Mesenchymal stem cell (in vitro differentiated cells and primary cell): ENCODE measurements around the gene ARHGEF16.

ENCODE experiments used
- DNase-seq: peaks from one replicate; pipeline ENCODE4 v3.0.0-alpha.2; 2013
- H2AFZ ChIP-seq: one replicate; pipeline ENCODE4 v1.6.1; 2013; ENCODE audit warnings: low read depth, mild to moderate bottlenecking, control low read depth, inconsistent platforms, low read length, moderate library complexity
- H2AK5ac ChIP-seq: 2 replicates; pipeline ENCODE4 v1.6.1; 2013; ENCODE audit warnings: low read length, moderate library complexity, mild to moderate bottlenecking, inconsistent platforms; ENCODE audit not compliant: severe bottlenecking
- H2BK120ac ChIP-seq: one replicate; pipeline ENCODE4 v1.6.1; 2013; ENCODE audit warnings: low read depth, mild to moderate bottlenecking, inconsistent platforms, low read length, moderate library complexity
- H2BK12ac ChIP-seq, 2 experiments: one replicate each; pipeline ENCODE4 v1.6.1; 2013; ENCODE audit warnings: inconsistent platforms in 2 of 2, low read length in 2 of 2, mild to moderate bottlenecking in 2 of 2, moderate library complexity in 2 of 2, control low read depth in 1 of 2
- H2BK15ac ChIP-seq: one replicate; pipeline ENCODE4 v1.6.1; 2013; ENCODE audit warnings: mild to moderate bottlenecking, low read depth, inconsistent platforms; ENCODE audit not compliant: poor library complexity, severe bottlenecking
- H2BK5ac ChIP-seq: 2 replicates; pipeline ENCODE4 v1.6.1; 2013; ENCODE audit warnings: low read depth, mild to moderate bottlenecking, low read length, control low read depth, inconsistent platforms; ENCODE audit not compliant: poor library complexity, severe bottlenecking
- H3K14ac ChIP-seq, 2 experiments: one replicate each; pipeline ENCODE4 v1.6.1; 2013; ENCODE audit warnings: inconsistent platforms in 2 of 2, low read length in 2 of 2, control low read depth in 1 of 2, mild to moderate bottlenecking in 1 of 2, moderate library complexity in 1 of 2
- H3K18ac ChIP-seq, 2 experiments: one replicate each; pipeline ENCODE4 v1.6.1; 2013; ENCODE audit warnings: inconsistent platforms in 2 of 2, low read length in 2 of 2, control low read depth in 1 of 2, low read depth in 1 of 2, mild to moderate bottlenecking in 1 of 2
- H3K23ac ChIP-seq, 2 experiments: one replicate each; pipeline ENCODE4 v1.6.1; 2013; ENCODE audit warnings: inconsistent platforms in 2 of 2, low read length in 2 of 2, mild to moderate bottlenecking in 2 of 2, moderate library complexity in 2 of 2, control low read depth in 1 of 2
- H3K27ac ChIP-seq: 2 replicates; pipeline ENCODE4 v1.5.1; 2013; ENCODE audit warnings: mild to moderate bottlenecking, moderate library complexity, low read length, control low read depth, inconsistent platforms; ENCODE audit not compliant: poor library complexity, severe bottlenecking
- H3K27me3 ChIP-seq, 2 experiments: 2 replicates each; pipeline versions ENCODE4 v1.6.1 to v1.7.0; 2013; ENCODE audit warnings: low read length in 2 of 2, mild to moderate bottlenecking in 2 of 2, moderate library complexity in 2 of 2, control low read depth in 1 of 2, inconsistent platforms in 1 of 2; ENCODE audit not compliant: control insufficient read depth in 1 of 2, insufficient read depth in 1 of 2
- H3K36me3 ChIP-seq, 2 experiments: 2 replicates each; pipeline versions ENCODE4 v1.6.1 to v1.7.0; 2013; ENCODE audit warnings: low read length in 2 of 2, control low read depth in 1 of 2, inconsistent platforms in 1 of 2, low read depth in 1 of 2, mild to moderate bottlenecking in 1 of 2; ENCODE audit not compliant: insufficient read depth in 2 of 2, control insufficient read depth in 1 of 2
- H3K4ac ChIP-seq, 2 experiments: one replicate each; pipeline ENCODE4 v1.6.1; 2013; ENCODE audit warnings: inconsistent platforms in 2 of 2, low read length in 2 of 2, mild to moderate bottlenecking in 2 of 2, moderate library complexity in 2 of 2, control low read depth in 1 of 2, low read depth in 1 of 2
- H3K4me1 ChIP-seq: 2 replicates; pipeline ENCODE4 v1.6.1; 2013; ENCODE audit warnings: low read depth, low read length, control low read depth; ENCODE audit not compliant: control insufficient read depth, insufficient read depth
- H3K4me2 ChIP-seq: 2 replicates; pipeline ENCODE4 v1.6.1; 2013; ENCODE audit warnings: low read length, mild to moderate bottlenecking, inconsistent platforms; ENCODE audit not compliant: poor library complexity, severe bottlenecking
- H3K4me3 ChIP-seq, 2 experiments: 2 replicates each; pipeline versions ENCODE4 v1.5.1 to v1.7.0; 2013; ENCODE audit warnings: low read length in 2 of 2, mild to moderate bottlenecking in 2 of 2, control low read depth in 1 of 2, low read depth in 1 of 2; ENCODE audit not compliant: insufficient read depth in 1 of 2
- H3K79me1 ChIP-seq: replicated peaks from 2 replicates; pipeline ENCODE4 v1.6.1; 2013; ENCODE audit warnings: mild to moderate bottlenecking, control low read depth, low read length, inconsistent platforms; ENCODE audit not compliant: poor library complexity, severe bottlenecking
- H3K9ac ChIP-seq: 2 replicates; pipeline ENCODE4 v1.7.0; 2013; ENCODE audit warnings: mild to moderate bottlenecking, low read length, moderate library complexity
- H3K9me3 ChIP-seq: 2 replicates; pipeline ENCODE4 v1.7.0; 2013; ENCODE audit warnings: mild to moderate bottlenecking, low read length; ENCODE audit not compliant: control insufficient read depth
- H4K8ac ChIP-seq: one replicate; pipeline ENCODE4 v1.6.1; 2013; ENCODE audit warnings: inconsistent platforms, mild to moderate bottlenecking, low read length, moderate library complexity
- H4K91ac ChIP-seq: one replicate; pipeline ENCODE4 v1.6.1; 2013; ENCODE audit warnings: mild to moderate bottlenecking, low read length, inconsistent platforms
- WGBS: methylation state at CpG from one replicate; pipeline ENCODE4 v1.1.7; 2013; ENCODE audit warnings: mixed read lengths; 5-methylcytosine and 5-hydroxymethylcytosine counted together

Gene ARHGEF16

DNA sequence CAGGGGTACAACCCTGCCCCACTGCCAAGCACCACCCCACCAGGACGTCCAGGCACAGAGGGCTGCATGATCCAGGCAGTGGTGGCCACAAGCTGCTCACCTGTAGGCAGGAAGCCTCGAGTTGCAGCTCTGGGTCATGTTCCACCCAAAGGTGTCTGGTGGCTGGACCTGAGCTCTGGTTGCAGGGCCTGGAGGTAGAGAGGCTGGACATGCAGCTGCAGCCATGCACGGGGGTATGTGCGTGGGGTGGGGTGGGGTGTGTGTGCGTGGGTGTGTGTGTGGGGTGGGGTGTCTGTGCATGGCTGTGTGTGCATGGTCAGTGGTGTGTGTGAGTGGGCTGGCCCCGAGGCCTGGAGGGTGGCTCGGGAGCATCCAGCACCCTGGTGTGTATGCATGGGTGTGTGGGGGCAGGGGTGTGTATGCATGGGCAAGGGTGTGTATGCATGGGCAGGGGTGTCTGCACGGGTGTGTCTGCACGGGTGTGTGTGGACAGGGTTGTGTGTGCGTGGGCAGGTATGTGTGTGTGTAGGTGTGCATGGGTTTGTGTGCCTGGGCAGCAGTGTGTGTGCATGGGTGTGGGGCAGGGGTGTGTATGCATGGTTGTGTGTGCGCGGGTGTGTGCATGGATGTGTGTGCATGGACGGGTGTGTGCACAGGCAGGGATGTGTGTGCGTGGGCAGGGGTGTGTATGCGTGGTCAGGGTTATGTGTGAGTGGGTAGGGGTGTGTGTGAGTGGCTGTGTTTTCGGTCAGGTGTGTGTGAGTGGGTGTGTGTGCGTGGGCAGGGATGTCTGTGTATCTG, 15.6 kb downstream of the ARHGEF16 start:
- Histone ChIP-seq H3K4me3 (no peak overlapping the region), H3K36me3 (no peaks in the 10 kb centered on the region), H3K79me1 (no peaks in the 10 kb centered on the region), H3K9me3 (no peaks in the 10 kb centered on the region), H3K23ac (no peak overlapping the region), H4K91ac (peak overlapping the region; percentile 0), H4K8ac (no peak overlapping the region), H3K27ac (no peak overlapping the region), H3K14ac (peak overlapping the region in 1 of 2 experiments; percentile 75), H3K4me2 (no peak overlapping the region), H3K4ac (no peak overlapping the region), H2BK5ac (no peak overlapping the region), H2BK120ac (no peak overlapping the region), H3K4me1 (peaks cover 54% of the 10 kb centered on the region), H2BK15ac (no peak overlapping the region), H3K9ac (no peak overlapping the region), H2AK5ac (no peak overlapping the region), H3K18ac (peak overlapping the region in 1 of 2 experiments; percentile 50), H3K27me3 (peaks cover 0 to 55% of the 10 kb centered on the region in 2 experiments), H2AFZ (no peak overlapping the region), H2BK12ac (peak overlapping the region in 1 of 2 experiments; percentile 40)
- no peak for DNase-seq
- WGBS, result 95% methylated on average over 17 of the region's 17 CpGs

DNA sequence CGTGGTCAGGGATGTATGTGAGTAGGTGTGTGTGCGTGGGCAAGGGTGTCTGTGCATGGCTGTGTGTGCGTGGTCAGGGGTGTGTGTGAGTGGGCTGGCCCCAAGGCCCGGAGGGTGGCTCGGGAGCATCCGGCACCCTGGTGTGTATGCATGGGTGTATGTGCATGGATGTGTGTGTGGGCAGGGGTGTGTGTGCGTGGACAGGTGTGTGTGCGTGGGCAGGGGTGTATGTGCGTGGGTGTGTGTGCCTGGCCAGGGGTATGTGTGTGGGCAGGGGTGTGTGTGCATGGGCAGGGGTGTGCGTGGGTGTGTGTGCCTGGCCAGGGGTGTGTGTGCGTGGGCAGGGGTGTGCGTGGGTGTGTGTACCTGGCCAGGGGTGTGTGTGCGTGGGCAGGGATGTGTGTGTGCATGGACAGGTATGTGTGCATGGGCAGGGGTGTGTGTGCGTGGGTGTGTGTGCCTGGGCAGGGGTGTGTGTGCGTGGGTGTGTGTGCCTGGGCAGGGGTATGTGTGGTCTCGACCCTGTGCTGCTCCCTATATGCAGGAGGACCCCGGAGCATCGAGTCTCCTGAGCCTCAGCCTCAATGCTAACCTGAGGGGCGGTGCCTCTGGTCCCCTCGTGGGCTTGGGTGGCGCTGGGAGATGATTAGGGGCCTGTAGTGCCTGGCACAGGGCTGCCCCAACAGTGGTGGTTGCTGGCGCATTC, 16.3 kb downstream of the ARHGEF16 start:
- no peak for DNase-seq
- Histone ChIP-seq H2BK5ac (no peak overlapping the region), H2BK12ac (peak overlapping the region; percentile 14 to 95), H3K9ac (no peak overlapping the region), H3K27ac (peak overlapping the region; percentile 34), H3K9me3 (no peaks in the 10 kb centered on the region), H3K23ac (no peak overlapping the region), H2BK120ac (peak overlapping the region; percentile 59), H3K4me2 (peak overlapping the region; percentile 38), H2AK5ac (peak overlapping the region; percentile 38), H3K4ac (peak overlapping the region; percentile 52 to 59), H2AFZ (peak overlapping the region; percentile 11), H3K18ac (peak overlapping the region; percentile 50 to 84), H3K79me1 (no peaks in the 10 kb centered on the region), H4K91ac (peak overlapping the region; percentile 85), H3K14ac (peak overlapping the region in 1 of 2 experiments; percentile 96), H3K4me1 (peaks cover 54% of the 10 kb centered on the region), H3K36me3 (no peaks in the 10 kb centered on the region), H2BK15ac (peak overlapping the region; percentile 73), H3K27me3 (peaks cover 0 to 52% of the 10 kb centered on the region in 2 experiments), H3K4me3 (no peak overlapping the region), H4K8ac (peak overlapping the region; percentile 81)
- WGBS, result 86% methylated on average over 22 of the region's 22 CpGs

- Histone ChIP-seq H2AFZ (no peak overlapping the region), H2BK120ac (peak overlapping the region; percentile 73), H3K4me1 (peaks cover 54% of the 10 kb centered on the region), H2BK12ac (peak overlapping the region; percentile 75), H4K8ac (peak overlapping the region; percentile 81), H2BK15ac (peak overlapping the region; percentile 73), H3K4me2 (peak overlapping the region; percentile 47), H2AK5ac (no peak overlapping the region), H4K91ac (peak overlapping the region; percentile 85), H3K4ac (peak overlapping the region; percentile 59 to 84), H3K14ac (peak overlapping the region in 1 of 2 experiments; percentile 96), H3K36me3 (no peaks in the 10 kb centered on the region), H3K18ac (peak overlapping the region; percentile 73 to 84), H2BK5ac (no peak overlapping the region), H3K79me1 (no peaks in the 10 kb centered on the region), H3K9me3 (no peaks in the 10 kb centered on the region), H3K27ac (peak overlapping the region; percentile 34), H3K27me3 (peaks cover 0 to 50% of the 10 kb centered on the region in 2 experiments), H3K4me3 (no peak overlapping the region), H3K9ac (no peak overlapping the region), H3K23ac (no peak overlapping the region)
- peak; percentile 80 for DNase-seq
- 11% methylated on average over 24 of the region's 25 CpGs for WGBS
These were observed 17.1 kb downstream of the ARHGEF16 start for GRCh38 chr1:3471356-3472087.
